HG03097 (cell line): ENCODE measurements around the gene ATP8B1.
"Not testable (repeated sequence)": the region's sequence is repeated elsewhere in the genome, so short reads cannot be mapped to it uniquely, and the experiment has no call there.

Experiments
- ATAC-seq: cut with Tn5 transposase; IDR thresholded peaks from one replicate; pipeline ENCODE4 v1.9.1; 2021; ENCODE audit not compliant: unreplicated experiment, low FRiP score

Gene ATP8B1

DNA sequence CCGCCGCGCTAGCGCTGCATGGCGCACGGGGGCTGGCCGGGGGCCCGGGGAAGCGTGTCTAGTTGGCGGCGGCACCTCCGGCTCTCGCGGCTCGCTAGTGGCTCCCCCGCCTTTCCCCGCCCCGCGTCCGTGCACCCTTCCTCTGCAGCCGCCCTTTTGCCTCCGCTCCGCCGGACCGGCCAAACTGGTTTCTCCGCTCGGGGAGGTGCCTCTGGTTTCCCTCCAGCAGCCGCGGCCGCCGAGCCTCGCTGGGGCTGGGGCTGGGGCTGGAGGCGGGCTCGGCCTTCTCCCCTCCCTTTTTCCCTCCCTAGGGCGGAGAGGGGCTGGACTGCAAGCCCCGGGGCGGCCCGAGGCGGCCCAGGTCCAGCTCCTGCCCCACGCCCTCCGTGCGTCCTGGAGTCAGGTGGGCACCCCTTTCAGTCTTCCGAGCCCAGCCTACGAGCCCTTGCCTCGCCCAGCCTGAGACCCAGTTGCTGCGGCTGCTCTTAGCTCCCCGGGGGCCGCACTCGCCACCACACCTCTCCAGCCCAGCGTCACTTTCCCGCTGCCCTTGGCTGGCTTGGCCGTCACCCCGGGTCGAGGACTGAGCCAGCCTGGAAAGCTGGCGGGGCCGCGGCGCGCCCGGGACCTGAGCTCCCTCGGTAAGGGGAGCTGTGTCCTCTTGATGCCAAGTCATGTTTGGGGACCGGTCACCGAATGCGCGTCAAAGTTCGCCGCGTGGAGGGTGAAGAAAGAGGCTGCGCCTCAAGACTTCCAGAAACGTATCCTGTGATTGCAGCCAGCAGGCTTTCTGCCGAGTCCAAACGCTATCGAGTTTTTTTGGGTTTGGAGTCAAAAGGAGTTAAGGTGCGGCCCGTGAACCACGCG, at the start of gene ATP8B1:
TSS of gene ATP8B1 (minus strand) at position 213 of the 867 bp plus-strand sequence. CDS start 71,508 bp downstream, outside the sequence.
- no peak for ATAC-seq

DNA sequence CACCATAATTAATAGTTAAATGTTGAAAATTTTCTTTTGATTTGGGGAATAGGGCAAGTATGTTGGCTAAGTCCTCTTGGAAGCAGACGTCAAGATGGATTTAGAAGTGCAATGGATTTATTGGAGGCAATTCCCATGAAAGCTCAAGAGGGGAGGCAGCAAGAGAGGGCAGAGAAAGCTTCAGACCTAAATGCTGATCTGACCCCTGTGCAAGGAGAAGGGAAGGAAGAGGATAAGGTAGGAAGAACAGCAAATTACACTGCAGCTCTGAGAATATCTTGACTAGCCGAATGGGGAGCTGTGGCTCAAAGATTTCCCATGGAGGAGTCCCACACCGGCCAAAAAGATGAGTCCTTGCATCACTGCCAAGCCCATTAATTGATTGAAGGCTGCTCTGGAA, 46.9 kb upstream of the ATP8B1 start:
- ATAC-seq, result no peak

DNA sequence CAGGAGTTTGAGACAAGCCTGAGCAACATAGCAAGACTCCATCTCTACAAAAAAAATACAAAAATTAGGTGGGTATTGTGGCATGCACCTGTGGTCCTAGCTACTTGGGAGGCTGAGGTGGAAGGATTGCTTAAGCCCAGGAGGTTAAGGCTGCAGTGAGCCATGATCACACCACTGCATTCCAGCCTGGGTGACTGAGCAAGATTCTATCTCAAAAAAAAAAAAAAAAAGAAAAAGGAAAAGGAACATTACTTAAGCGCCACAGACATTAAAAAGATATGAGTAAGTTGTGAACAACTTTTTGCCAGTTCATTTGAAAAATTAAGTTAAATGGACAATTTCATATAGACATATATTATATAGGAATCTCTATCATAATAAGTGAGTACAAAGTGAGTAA, 45.3 kb upstream of the ATP8B1 start:
- ATAC-seq, result not testable (repeated sequence)

GRCh38 chr18:57847431-57847830, 44.3 kb upstream of the ATP8B1 start:
- not testable (repeated sequence) for ATAC-seq

- ATAC-seq, result no peak
Observed at GRCh38 chr18:57846258-57846657, 43.1 kb upstream of the ATP8B1 start.

GRCh38 chr18:57845605-57846074, 42.5 kb upstream of the ATP8B1 start:
- no peak for ATAC-seq

- ATAC-seq, result no peak
Observed at GRCh38 chr18:57844319-57844718, 41.2 kb upstream of the ATP8B1 start.

DNA sequence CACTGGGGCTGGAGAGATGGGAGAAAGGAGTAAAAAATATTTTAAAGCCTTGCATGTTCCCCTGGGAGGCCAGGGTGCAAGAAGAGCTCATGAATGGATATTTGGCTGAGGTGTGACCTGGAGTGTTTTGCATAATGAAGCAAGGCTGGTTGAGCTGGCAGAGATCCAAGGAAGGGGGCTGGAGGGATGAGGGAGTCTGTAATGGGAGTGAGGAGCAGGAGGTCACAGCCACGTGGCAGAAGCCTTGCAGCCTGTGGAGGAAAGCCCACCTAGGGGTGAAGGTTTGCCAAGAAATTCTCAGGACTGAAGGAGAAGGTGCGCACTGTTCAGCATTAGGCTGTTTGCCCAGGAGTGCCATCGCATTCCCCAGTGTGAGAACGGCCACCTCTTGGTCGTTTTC, 40.3 kb upstream of the ATP8B1 start:
- no peak for ATAC-seq

DNA sequence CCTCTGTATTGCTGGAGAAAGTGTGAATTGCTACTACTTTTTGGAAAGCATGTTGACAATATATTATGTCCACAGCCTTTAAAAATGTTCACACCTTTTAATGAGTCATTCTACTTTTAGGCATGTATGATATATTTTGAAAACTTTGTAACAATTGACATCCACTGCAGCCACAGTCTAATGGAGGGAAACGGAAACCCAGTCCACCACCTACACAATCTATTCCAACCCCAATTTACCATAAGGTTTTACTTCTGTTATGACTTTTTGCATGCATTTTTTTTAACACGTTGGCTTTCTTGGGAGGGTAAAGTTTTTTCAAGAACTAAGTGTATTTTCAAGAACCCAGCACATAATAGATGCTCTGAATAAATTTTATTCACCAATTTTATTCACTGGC, 38.5 kb upstream of the ATP8B1 start:
- no peak for ATAC-seq

DNA sequence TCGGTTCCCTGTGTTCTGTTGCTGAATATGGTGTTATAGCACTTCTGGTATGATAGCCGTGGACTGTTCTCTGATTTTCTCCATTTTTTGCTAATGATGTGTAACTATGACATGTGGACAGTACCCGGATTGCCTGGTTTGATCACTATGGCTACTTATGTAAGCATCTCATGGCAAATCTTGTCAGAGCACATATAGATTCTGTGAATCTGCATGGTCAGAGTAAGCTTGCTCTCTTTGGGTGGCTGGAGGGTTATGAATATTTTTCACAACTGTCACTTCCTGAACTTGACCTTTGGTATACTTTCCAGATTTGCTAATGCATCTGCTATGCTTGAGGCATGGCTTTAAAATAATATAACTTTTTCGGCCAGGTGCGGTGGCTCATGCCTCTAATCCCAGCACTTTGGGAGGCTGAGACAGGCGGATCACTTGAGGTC, 36.8 kb upstream of the ATP8B1 start:
- ATAC-seq, result no peak

DNA sequence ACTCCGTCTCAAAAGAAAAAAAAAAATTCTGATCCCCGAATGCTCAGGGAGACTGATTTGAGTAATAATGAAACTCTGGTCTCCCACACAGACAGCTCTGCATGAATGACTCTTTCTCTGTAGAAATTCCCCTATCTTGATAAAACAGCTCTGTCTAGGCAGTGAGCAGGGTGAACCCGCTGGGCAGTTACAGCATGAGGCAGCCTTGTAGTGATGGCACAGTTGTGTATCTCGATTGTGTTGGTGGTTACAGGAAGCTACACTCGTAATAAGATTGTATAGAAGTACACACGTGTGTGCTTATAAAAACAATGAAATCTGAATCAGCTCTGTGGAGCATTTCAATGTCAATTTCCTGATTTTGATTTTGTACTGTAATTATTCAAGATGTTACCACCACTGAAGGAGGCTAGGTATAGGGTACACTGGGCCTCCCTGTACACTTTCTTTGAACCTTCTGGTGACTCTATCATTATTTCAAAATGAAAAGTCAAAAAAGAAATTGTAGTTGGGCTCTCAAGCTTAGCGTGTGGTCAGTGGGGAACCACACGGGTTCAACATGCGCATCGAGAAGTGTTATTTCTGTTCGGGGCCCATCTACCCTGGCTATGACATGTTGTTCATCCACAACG, 34.9 kb upstream of the ATP8B1 start:
- ATAC-seq, result peak; percentile 91

DNA sequence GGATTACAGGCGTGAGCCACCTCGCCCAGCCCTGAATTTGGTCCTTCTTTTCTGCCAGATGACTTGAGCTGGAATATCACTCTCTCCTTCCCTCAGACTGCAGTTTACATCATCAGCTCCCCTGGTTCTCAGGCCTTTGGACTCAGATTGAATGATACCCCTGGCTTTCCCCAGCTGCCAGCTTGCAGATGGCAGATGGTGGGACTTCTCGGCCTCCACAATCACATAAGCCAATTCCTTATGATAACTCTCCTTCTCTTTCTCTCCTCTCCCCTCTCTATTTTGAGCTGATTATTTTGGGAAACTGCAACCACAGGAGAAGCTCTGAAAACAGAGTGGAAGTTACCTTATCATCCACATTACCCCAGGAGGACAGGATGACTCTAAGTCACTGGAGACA, 33.4 kb upstream of the ATP8B1 start:
- no peak for ATAC-seq

DNA sequence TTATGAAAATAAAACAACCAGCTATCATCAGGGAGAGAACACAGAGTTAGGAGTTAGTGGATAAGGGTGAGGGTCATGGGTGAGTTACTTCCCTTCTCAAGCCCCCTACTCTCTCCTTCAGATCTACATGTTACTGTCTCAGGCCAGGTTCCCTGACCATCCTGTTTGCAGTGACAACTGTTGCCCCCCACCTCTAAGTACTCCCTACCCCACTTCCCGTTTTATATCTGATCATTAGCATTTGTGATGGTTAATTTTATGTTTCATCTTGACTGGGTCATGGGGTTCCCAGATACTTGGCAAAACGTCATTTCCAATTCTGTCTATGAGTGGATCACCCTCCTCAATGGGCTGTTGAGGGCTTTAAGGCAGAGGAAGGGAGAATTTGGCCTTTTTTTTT, 32.8 kb upstream of the ATP8B1 start:
- ATAC-seq, result no peak

- ATAC-seq, result no peak
Observed at GRCh38 chr18:57834616-57835015, 31.5 kb upstream of the ATP8B1 start.

DNA sequence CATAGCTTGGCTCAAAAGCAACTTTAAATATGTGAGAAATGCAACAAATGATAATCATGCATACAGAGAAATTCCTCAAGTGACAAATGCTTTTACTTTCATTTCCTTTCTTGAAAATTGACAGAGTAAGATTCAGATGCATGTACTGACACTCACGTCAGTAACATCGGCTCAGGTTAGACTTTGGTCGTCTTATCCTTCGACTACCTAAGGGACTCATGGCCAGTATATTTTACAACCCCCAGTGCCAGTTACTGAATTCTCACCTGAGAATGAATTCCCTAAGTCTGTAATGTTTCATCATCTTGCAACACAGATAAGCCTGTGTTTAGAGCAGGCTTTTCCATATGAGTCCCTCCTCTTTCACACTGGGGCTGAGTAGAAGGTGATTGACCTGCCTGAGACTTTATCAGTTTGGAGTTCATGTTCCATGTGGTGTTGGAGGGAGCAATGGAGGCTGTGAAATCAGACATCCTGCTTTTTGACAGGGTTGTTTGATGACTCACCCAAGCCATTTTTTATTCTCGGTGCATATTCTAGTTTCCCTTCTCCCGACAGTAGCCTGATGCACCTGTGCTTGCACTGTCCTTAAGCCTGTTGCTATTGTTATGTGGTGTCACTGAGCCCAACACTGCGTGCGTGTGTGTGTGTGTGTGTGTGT, 30.5 kb upstream of the ATP8B1 start:
- ATAC-seq, result peak; percentile 36

DNA sequence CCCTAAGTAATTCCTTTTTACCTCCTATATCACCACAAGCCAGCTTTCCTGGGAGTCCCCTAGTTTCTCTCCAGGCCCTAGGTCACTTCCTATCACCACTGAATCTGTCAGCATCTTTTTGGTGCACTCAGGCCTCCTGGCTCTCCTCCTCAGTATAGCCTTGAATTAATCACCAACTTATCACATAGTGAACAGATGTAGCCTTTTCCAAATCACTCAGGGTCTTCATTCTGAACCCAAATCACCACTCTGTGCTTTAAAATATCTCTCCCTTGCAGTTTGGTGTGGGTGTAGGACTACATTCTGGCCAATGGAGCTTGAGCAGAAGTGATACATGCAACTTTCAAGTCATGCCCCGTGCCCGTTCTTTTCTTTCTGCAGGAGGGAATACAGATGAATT, 29.6 kb upstream of the ATP8B1 start:
- ATAC-seq, result no peak

DNA sequence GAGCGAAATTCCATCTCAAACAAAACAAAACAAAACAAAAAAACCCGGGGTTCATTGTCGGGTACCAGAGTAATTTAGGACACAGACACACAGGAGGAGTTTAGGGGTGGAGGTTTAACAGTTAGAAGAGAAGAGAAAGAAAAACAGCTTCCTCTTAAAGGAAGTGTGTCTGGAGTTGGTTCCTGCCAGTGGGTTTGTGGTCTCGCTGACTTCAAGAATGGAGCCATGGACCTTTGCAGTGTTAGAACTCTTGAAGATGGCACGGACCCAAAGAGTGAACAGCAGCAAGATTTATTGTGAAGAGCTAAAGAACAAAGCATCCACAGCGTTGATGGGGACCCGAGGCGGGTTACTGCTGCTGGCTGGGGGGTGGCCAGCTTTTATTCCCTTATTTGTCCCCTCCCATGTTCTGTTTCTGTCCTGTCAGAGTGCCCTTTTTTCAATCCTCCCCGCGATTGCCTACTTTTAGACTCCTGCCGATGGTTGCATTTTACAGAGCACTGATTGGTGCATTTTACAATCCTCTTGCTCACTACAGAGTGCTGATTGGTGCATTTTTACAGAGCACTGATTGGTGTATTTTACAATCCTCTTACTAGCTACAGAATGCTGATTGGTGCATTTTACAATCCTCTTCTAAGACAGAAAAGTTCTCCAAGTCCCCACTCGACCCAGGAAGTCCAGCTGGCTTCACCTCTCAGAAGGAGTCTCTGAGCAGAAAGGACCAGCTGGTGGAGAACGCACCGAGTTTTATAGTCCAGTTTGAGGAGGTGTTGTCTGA, 28.7 kb upstream of the ATP8B1 start:
- ATAC-seq, result no peak

DNA sequence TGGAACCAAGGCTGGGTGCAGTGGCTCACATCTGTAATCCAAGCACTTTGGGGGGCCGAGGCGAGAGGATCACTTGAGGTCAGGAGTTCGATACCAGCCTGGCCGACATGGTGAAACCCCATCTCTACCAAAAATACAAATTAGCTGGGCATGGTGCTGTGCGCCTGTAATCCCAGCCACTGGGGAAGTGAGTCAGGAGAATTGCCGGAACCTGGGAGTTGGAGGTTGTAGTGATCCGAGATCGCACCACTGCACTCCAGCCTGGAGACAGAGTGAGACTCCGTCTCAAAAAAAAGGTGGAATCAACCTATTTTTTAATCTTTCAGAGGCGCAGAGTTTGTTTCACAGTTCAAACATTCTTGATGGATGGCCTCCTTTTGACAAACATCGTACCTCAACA, 24.5 kb upstream of the ATP8B1 start:
- ATAC-seq, result no peak

DNA sequence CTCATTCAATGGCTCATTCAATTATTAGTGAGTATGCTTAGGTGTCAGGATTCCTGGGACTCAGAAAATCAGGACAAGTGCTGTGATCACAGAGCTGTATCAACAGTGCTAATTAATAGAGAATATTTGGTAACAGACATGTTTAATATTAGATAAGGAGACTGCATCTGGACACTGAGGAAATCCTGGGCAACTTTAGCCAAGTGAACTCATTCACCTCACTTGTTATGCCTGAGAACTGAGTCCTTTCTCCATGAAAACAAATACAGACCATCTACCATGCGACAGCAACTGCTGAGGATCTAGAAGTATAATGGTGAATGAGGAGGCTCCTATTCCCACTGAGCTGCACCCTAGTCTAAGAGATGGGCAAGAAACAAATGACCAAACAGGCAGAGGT, 23.1 kb upstream of the ATP8B1 start:
- ATAC-seq, result no peak

DNA sequence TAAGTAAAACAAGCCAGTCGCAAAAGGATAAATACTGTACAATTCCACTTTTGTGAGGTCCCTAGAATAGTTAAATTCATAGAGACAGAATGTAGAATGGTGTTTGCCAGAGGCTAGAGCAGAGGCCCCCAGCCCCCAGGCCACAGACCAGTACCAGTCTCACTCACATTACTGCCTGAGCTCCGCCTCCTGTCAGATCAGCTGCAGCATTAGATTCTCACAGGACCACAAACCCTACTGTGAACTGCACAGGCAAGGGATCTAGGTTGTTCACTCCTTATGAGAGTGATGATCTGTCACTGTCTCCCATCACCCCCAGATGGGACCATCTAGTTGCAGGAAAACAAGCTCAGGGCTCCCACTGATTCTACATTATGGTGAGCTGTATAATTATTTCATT, 17.5 kb upstream of the ATP8B1 start:
- ATAC-seq, result not testable (repeated sequence)
